ENCODE results near the gene C5orf58.

C5orf58 gene

DNA sequence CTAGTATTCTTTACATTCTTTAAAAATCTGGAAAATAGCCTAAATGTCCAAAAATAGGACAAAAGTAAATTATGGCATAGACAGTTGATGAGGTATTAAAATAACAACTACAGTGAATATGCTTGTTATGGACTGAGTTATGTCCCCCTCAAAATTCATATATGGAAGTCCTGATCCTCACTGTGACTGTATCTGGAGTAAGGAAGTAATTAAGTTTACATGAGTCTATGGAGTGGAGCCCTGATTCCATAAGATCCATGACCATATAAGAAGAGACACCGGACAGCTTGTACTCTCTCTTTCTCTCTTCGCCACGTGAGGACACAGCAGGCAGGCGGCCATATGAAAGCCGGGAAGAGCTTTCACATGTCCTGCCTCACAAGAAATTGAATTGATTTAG, 28.6 kb upstream of the C5orf58 start:
- no peaks in the 10 kb centered on the region for H3K4me1 ChIP-seq (ENCODE audit: control insufficient read depth, insufficient read depth, low read length)

DNA sequence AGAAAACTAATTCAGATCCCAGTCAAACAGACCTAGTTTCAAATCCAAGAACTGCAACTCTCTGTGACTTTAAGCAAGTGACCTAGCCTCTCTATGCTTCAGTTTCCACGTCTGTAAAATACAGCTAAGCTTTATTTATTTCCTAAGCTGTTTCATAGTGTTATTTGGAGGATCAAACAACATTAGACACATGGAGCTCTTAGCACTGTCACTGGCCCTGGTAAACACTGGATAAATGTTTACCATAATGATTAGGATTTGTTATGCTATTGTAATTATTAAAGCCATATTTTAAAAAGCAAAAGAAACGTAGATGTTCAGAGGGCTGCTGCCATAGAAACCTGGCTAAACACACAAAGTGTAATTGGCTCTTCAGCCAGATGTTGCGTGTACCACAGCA, 26.6 kb upstream of the C5orf58 start:
- Histone ChIP-seq H3K4me1 (ENCODE audit: control insufficient read depth, insufficient read depth, low read length) (no peaks in the 10 kb centered on the region), H3K27ac (ENCODE audit: extremely low read depth, low read depth, low read length) (no peak overlapping the region), H3K9me3 (ENCODE audit: control insufficient read depth, insufficient read depth, low read depth, low read length) (no peaks in the 10 kb centered on the region), H3K4me3 (ENCODE audit: low read depth, low read length) (no peak overlapping the region), H3K36me3 (ENCODE audit: control insufficient read depth in 2 of 2, insufficient read depth in 1 of 2, low read length in 2 of 2) (no peaks in the 10 kb centered on the region)
- CTCF ChIA-PET = interaction anchor here (0.7 to 2.4 kb wide), 5 partner anchors 22 to 106 kb away, joined by 3 to 10 read pairs (median 5); no protein-coding TSS in a partner anchor
- TF ChIP-seq SCRT1 (tag by site-specific recombination; IDR thresholded peaks at IDR 0.05; ENCODE audit: borderline replicate concordance) (no peak), ZNF610 (tag by site-specific recombination; IDR thresholded peaks at IDR 0.05; ENCODE audit: borderline replicate concordance) (no peak), ZNF747 (tag by site-specific recombination; IDR thresholded peaks at IDR 0.05) (no peak), HOXA7 (CRISPR knock-in tag; IDR thresholded peaks at IDR 0.05; ENCODE audit: borderline replicate concordance) (no peak), ZNF645 (tag by site-specific recombination; IDR thresholded peaks at IDR 0.05) (no peak)
- POLR2A ChIA-PET = no interaction called here

More for the DNA sequence above, 28.6 kb upstream of the C5orf58 start:
- Histone ChIP-seq H3K9me3 (ENCODE audit: control insufficient read depth, insufficient read depth, low read depth, low read length) (no peaks in the 10 kb centered on the region), H3K27ac (ENCODE audit: extremely low read depth, low read depth, low read length) (no peak overlapping the region), H3K4me3 (ENCODE audit: low read depth, low read length) (no peak overlapping the region), H3K36me3 (ENCODE audit: control insufficient read depth in 2 of 2, insufficient read depth in 1 of 2, low read length in 2 of 2) (no peaks in the 10 kb centered on the region)
- TF ChIP-seq SETDB1 (IDR thresholded peaks at IDR 0.05; ENCODE audit: insufficient read length, low read length) (no peak), ZNF391 (tag by site-specific recombination; IDR thresholded peaks at IDR 0.05; ENCODE audit: borderline replicate concordance, low read depth) (no peak), ZNF184 (tag by site-specific recombination; IDR thresholded peaks at IDR 0.05) (no peak), ZNF114 (tag by site-specific recombination; IDR thresholded peaks at IDR 0.05) (no peak), ZNF530 (tag by site-specific recombination; IDR thresholded peaks at IDR 0.05; ENCODE audit: low read depth) (no peak), SCRT1 (tag by site-specific recombination; IDR thresholded peaks at IDR 0.05; ENCODE audit: borderline replicate concordance) (no peak), ZNF292 (tag by site-specific recombination; IDR thresholded peaks at IDR 0.05; ENCODE audit: borderline replicate concordance, low read depth) (no peak), GLI2 (tag by site-specific recombination; IDR thresholded peaks at IDR 0.05; ENCODE audit: borderline replicate concordance, low read depth) (no peak), ZNF416 (tag by site-specific recombination; IDR thresholded peaks at IDR 0.05) (no peak), ZNF548 (tag by site-specific recombination; IDR thresholded peaks at IDR 0.05) (no peak), ZNF175 (tag by site-specific recombination; IDR thresholded peaks at IDR 0.05) (no peak), ZNF404 (tag by site-specific recombination; IDR thresholded peaks at IDR 0.05) (no peak), ZNF645 (tag by site-specific recombination; IDR thresholded peaks at IDR 0.05) (no peak), ZNF214 (tag by site-specific recombination; IDR thresholded peaks at IDR 0.05; ENCODE audit: borderline replicate concordance) (no peak)
- CTCF ChIA-PET = interaction anchor here (2.4 kb wide), 1 partner anchor 20 kb away, joined by 10 read pairs; no protein-coding TSS in a partner anchor
- POLR2A ChIA-PET = no interaction called here

GRCh38 chr5:170206958-170207357, 25.8 kb upstream of the C5orf58 start:
- Histone ChIP-seq H3K4me1 (ENCODE audit: control insufficient read depth, insufficient read depth, low read length) (no peaks in the 10 kb centered on the region), H3K27ac (ENCODE audit: extremely low read depth, low read depth, low read length) (no peak overlapping the region), H3K36me3 (ENCODE audit: control insufficient read depth in 2 of 2, insufficient read depth in 1 of 2, low read length in 2 of 2) (no peaks in the 10 kb centered on the region), H3K9me3 (ENCODE audit: control insufficient read depth, insufficient read depth, low read depth, low read length) (no peaks in the 10 kb centered on the region), H3K4me3 (ENCODE audit: low read depth, low read length) (no peak overlapping the region)
- CTCF ChIA-PET = no interaction called here
- TF ChIP-seq ZNF366 (tag by site-specific recombination; conservative IDR thresholded peaks at IDR 0.05) (no peak), YY1 (tag by site-specific recombination; IDR thresholded peaks at IDR 0.05) (no peak), ZNF423 (tag by site-specific recombination; IDR thresholded peaks at IDR 0.05) (no peak), ZEB2 (tag by site-specific recombination; IDR thresholded peaks at IDR 0.05) (no peak), ZNF248 (tag by site-specific recombination; IDR thresholded peaks at IDR 0.05) (no peak), ZNF280D (tag by site-specific recombination; IDR thresholded peaks at IDR 0.05) (no peak), ZNF324 (tag by site-specific recombination; IDR thresholded peaks at IDR 0.05) (no peak)
- POLR2A ChIA-PET = no interaction called here
